HG03571 (cell line): ENCODE data around the gene TGIF2LX.
"Not testable (repeated sequence)": the region's sequence is repeated elsewhere in the genome, so short reads cannot be mapped to it uniquely, and the experiment has no call there.

Experiments
- ATAC-seq: cut with Tn5 transposase; IDR thresholded peaks from one replicate; pipeline ENCODE4 v1.9.1; 2021; ENCODE audit not compliant: unreplicated experiment

The TGIF2LX gene

DNA sequence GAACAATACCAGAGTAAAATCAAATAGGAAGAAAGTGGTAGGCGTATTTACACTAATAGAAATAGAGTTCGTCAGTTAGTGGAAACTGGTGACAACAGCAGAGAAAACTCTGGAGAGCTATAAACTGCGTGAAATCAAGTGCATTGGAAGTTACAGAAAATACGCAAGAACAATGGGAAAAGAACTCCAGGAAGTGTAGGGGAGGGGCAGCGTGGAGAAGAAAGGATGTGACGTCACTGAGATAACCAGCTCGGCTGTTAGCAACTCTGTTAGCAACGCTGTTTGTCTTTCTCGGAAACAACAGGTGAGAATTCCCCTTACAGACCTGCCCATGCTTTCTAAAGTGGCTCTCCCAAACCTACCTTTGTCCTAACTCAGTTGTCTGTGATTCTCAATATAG, at the start of gene TGIF2LX:
Gene TGIF2LX, plus strand, starts transcription at position 244 of the 400 bp plus-strand sequence. CDS start 178 bp downstream, outside the sequence.
- ATAC-seq: not testable (repeated sequence)

- ATAC-seq: not testable (repeated sequence)
These were observed 728 bp downstream of the TGIF2LX start for GRCh38 chrX:89922338-89922934.

DNA sequence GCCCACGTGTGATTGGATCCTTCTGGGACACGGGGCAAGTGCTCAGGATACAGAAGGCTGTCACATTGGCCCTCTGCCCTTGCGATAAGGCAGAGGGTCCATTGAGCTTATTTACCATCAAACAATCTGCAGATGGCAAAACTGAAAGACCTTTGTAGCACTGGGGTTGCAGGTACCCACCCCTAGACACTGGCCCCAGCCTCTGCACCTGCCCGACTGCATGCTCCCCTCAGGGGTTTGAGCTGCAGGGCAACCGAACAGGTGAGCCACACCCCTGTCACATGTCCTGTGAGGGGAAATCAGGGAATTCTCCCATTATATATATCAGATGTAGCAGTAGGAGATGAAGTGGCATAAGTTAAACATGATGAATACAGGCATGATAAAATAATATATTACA, 21.4 kb downstream of the TGIF2LX start:
- not testable (repeated sequence) for ATAC-seq

DNA sequence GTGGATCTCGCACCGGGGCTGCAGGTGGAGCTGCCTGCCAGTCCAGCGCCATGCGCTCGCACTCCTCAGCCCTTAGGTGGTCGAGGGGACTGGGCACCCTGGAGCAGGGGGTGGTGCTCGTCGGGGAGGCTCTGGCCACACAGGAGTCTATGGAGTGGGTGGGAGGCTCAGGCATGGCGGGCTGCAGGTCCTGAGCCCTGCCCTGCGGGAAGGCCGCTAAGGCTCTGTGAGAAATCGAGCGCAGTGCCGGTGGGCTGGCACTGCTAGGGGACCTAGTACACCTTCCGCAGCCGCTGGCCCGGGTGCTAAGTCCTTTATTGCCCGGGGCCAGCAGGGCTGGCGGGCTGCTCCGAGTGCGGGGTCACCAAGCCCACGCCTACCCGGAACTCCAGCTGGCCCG, 43.9 kb downstream of the TGIF2LX start:
- not testable (repeated sequence) for ATAC-seq
